ENCODE measurements around the gene ENOX2. TPM values are rescaled to one million over a fixed set of nuclear protein-coding genes. Genes with fewer than 3 reads are reported as not detected.

ENOX2 gene
- total and polyA plus RNA-seq, 2 of the 13 experiments (the other 11 are each of a cell fraction or from before 2014, with no cell fraction given) = 5.9 to 8.5 TPM

- TF ChIP-seq CENPBD1 (CRISPR knock-in tag; IDR thresholded peaks at IDR 0.05; ENCODE audit: borderline replicate concordance, low read depth) (no peak), NCOA5 (CRISPR knock-in tag; IDR thresholded peaks at IDR 0.05) (no peak), GATAD1 (CRISPR knock-in tag; IDR thresholded peaks at IDR 0.05) (peak; percentile 77), ZNF317 (CRISPR knock-in tag; IDR thresholded peaks at IDR 0.05) (peak; percentile 61; the same call in 1 of the 2 replicates), RBM22 (optimal IDR thresholded peaks at IDR 0.05; ENCODE audit: low read length) (no peak), ZNF276 (CRISPR knock-in tag; IDR thresholded peaks at IDR 0.05; ENCODE audit: low read depth) (0 out of 2 replicates have a peak, but pooled peaks have one; percentile 30), CREM (IDR thresholded peaks at IDR 0.05) (peak; percentile 97), CREM (CRISPR knock-in tag; IDR thresholded peaks at IDR 0.05) (no peak), KIAA2018 (CRISPR knock-in tag; IDR thresholded peaks at IDR 0.05; ENCODE audit: borderline replicate concordance) (no peak), PAF1 (CRISPR knock-in tag; IDR thresholded peaks at IDR 0.05) (no peak), MAZ (IDR thresholded peaks at IDR 0.05; ENCODE audit: borderline replicate concordance, low read depth, low read length) (peak; percentile 42; the same call in 1 of the 2 replicates), MAZ (CRISPR knock-in tag; IDR thresholded peaks at IDR 0.05; ENCODE audit: low read depth) (peak; percentile 45; the same call in 1 of the 2 replicates), RAD21 (CRISPR knock-in tag; IDR thresholded peaks at IDR 0.05) (no peak), ZNF484 (CRISPR knock-in tag; IDR thresholded peaks at IDR 0.05; ENCODE audit: borderline replicate concordance, low read depth) (no peak), ZNF251 (CRISPR knock-in tag; IDR thresholded peaks at IDR 0.05) (no peak), ZNF563 (CRISPR knock-in tag; IDR thresholded peaks at IDR 0.05) (no peak), ZNF335 (CRISPR knock-in tag; IDR thresholded peaks at IDR 0.05) (peak; percentile 89), FOXJ3 (CRISPR knock-in tag; IDR thresholded peaks at IDR 0.05; ENCODE audit: borderline replicate concordance) (no peak), ZNF124 (CRISPR knock-in tag; IDR thresholded peaks at IDR 0.05) (no peak), GATAD2A (CRISPR knock-in tag; IDR thresholded peaks at IDR 0.05) (no peak), ELF3 (CRISPR knock-in tag; IDR thresholded peaks at IDR 0.05) (0 out of 2 replicates have a peak, but pooled peaks have one; percentile 31)
These were observed at the start of gene ENOX2 (continued) for GRCh38 chrX:130902783-130903613.

All from HepG2 (cell line).